Measurements from ENCODE around the gene TPM2. TPM values are rescaled to one million over a fixed set of nuclear protein-coding genes. Genes with fewer than 3 reads are reported as not detected.

TPM2 gene
- total RNA-seq, 1 donor from 2014 or later, result 221 TPM

DNA sequence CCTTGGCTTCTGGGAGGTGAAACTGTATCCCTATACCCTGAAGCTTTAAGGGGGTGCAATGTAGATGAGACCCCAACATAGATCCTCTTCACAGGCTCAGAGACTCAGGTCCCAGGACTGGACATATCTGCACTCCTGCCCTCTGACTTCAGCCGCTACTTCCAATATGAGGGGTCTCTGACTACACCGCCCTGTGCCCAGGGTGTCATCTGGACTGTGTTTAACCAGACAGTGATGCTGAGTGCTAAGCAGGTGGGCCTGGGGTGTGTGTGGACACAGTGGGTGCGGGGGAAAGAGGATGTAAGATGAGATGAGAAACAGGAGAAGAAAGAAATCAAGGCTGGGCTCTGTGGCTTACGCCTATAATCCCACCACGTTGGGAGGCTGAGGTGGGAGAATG is 10.6 kb downstream of the TPM2 start:
- DNase-seq (ENCODE audit: low read depth, low spot score), result no peak

DNA sequence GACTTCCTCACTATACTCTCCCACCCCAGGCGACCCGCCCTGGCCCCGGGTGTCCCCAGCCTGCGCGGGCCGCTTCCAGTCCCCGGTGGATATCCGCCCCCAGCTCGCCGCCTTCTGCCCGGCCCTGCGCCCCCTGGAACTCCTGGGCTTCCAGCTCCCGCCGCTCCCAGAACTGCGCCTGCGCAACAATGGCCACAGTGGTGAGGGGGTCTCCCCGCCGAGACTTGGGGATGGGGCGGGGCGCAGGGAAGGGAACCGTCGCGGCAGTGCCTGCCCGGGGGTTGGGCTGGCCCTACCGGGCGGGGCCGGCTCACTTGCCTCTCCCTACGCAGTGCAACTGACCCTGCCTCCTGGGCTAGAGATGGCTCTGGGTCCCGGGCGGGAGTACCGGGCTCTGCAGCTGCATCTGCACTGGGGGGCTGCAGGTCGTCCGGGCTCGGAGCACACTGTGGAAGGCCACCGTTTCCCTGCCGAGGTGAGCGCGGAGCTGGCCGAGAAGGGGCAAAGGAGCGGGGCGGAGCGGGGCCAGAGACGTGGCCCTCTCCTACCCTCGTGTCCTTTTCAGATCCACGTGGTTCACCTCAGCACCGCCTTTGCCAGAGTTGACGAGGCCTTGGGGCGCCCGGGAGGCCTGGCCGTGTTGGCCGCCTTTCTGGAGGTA is 13.9 kb downstream of the TPM2 start:
- DNase-seq (ENCODE audit: low read depth, low spot score), result no peak

GRCh38 chr9:35675204-35675603 is 14.5 kb downstream of the TPM2 start:
- DNase-seq (ENCODE audit: low read depth, low spot score), result no peak

GRCh38 chr9:35674025-35674361 is 15.7 kb downstream of the TPM2 start:
- no peak for DNase-seq (ENCODE audit: low read depth, low spot score)

GRCh38 chr9:35673132-35674024 is 16.3 kb downstream of the TPM2 start, which contains the start of gene CA9:
CA9 (plus strand) TSS chr9:35673928; CDS start chr9:35673960, 32 bp downstream.
- DNase-seq (ENCODE audit: low read depth, low spot score), result no peak

GRCh38 chr9:35669331-35670145 is 20.2 kb downstream of the TPM2 start:
- no peak for DNase-seq (ENCODE audit: low read depth, low spot score)

DNA sequence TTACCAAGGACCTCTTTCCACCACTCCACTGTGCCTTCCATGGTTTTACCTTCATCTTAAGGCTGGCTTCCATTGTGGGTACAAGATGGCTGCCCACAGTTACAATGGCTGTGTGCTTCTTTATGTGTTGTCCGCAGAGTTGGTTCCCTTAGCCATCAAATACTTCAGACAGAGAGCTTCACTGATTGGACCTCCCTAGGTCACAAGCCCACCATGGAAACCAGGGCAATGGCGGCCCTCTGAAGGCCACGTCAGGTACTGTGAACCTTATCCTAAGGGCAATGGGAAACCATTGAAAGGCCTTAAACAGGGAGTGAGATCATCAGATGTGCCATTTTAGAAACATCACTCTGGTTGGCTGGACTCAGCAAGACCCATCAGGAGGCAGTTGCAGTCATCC is 21.8 kb downstream of the TPM2 start:
- DNase-seq (ENCODE audit: low read depth, low spot score), result no peak

- no peak for DNase-seq (ENCODE audit: low read depth, low spot score)
Observed at GRCh38 chr9:35666549-35666948, 23.2 kb downstream of the TPM2 start.

DNA sequence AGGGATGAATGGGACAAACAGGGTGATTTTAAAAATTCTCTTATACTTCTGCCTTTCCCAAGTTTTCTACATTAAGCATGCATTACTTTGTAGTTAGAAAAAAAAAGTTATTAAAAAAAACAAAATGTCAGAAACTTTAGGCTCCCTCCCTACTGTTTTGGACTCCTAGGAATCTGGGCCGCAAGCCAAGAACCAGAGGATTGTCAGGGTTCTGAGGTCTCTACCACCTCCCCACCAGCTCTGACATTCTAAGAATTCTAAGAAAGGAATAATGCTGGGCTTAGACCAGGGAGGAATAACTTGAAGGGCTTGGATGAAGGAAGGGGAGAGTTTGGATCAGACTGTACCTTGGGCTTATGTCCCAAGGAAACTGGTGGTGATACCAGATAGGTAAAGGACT is 23.7 kb downstream of the TPM2 start:
- DNase-seq (ENCODE audit: low read depth, low spot score), result no peak

DNA sequence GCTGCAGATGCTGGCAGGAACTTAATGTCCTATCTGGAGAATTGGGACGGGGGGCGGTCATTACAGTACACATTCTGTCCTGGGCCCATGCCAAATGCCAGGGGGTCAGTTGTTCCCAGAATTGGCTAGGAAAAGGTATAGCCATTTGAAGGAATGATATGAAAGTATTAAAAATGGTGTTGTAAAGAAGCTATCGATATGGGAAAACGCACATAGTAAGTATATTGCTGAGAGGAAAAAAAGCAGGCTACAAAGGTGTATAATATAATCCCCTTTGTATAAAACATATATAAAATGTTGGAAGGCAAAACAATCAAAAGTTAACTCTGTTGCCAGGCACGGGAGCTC is 24.3 kb downstream of the TPM2 start:
- no peak for DNase-seq (ENCODE audit: low read depth, low spot score)

- no peak for DNase-seq (ENCODE audit: low read depth, low spot score)
Observed at GRCh38 chr9:35664531-35665470, 24.9 kb downstream of the TPM2 start, which contains the start of gene ARHGEF39. ARHGEF39 (minus strand) TSS chr9:35665195; CDS start chr9:35665169, 26 bp downstream.

DNA sequence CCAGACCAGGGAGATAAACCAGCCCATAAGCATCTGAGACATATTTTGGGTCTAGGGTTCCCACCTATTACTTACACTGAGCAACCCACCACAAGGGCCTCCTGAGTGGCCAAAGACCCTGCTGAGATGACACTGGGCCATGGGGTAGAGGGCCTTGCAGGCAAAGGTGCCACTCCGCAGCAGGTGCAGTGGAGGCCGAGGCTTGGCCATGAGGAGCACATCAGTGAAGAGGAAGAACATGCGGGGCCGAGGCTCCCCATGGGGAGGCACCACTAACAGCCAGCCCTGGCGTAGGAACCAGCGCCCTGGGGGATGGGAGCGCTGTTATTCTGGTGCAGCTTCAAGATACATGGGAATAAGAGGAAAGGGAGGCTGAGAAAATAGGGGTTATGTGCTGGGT is 27.3 kb downstream of the TPM2 start:
- no peak for DNase-seq (ENCODE audit: low read depth, low spot score)

- DNase-seq (ENCODE audit: low read depth, low spot score), result no peak
Observed at GRCh38 chr9:35661756-35662350, 27.9 kb downstream of the TPM2 start.

DNA sequence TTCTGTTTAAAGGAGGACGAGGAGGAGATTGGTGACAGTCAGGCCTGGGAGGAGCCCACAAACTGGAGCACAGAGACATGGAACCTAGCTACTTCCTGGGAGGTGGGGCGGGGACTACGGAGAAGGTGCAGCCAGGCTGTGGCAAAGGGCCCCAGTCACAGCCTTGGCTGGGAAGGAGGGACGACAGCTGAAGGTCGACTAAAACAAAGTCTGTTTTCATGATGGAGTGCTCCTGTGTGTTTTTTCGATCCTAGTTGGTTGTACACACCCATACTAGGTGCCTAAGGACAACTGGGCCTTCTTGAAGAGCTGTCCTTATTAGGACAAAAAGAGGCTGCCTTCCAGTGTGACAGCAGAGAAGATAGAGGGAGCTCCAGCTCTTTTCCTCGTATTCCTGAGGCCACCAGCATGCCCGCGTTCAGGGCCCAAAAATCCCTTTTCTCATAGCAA is 28.7 kb downstream of the TPM2 start:
- no peak for DNase-seq (ENCODE audit: low read depth, low spot score)

DNA sequence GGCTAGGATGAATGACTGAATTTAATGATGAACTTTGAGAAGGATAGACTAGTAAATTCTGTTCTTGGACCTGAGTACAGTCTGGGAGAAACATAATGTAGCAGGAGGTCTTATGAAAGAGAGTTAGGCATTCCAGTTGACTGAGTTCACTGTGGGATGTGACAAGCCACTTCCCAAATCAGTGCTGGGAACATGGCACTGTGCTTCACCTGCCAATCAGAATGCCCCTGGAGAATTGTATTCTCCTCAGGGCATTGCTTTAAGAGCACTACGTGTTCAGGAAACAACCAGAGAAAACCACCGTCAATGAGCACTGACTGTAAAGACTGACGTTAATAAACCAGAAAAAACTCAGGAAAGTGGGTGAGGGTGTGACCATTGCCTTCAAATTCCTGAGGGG is 30.4 kb downstream of the TPM2 start:
- DNase-seq (ENCODE audit: low read depth, low spot score), result no peak

DNA sequence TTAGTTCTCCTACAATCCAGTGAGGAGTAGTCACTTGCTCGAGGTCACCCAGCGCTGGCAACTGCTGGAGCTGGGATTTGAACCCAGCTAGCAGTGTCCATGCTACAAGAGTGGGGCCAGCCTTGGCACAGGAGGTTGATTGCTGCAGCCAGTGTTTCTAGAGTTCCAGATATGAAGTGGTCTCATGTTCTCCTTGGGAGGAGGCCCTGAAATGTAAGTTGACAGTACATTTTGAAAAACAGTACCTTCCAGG is 30.8 kb downstream of the TPM2 start:
- DNase-seq (ENCODE audit: low read depth, low spot score), result no peak

DNA sequence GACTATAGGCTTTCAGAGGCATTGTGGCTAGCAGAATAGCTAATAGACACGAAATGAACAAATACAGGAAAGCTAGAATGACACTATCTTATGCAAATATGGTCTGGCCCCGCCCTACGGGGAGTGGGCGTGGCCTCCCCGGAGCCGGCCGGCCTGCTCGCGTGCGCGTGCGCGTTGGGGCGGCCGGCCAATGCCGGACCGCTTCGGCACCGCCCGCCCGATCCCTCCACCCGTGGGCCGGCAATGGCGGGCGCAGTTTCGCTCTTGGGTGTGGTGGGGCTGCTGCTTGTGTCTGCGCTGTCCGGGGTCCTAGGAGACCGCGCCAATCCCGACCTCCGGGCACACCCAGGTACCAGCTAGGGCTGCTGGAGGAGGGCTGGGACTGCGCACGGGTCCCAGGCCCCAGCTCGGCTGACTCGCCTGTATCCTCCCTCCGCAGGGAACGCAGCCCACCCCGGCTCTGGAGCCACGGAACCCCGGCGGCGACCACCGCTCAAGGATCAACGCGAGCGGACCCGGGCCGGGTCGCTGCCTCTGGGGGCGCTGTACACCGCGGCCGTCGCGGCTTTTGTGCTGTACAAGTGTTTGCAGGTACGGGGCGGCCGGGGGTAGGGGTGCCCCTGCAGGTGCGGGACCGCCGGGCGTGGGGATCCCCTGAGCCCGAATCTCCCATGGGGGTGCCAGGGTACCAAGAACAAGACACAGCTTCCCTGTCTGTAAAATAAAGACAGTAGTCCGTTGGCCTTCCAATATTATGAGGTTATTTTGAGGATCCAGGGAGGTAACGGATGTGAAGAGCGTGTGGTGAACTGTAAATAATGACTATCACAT is 31.4 kb downstream of the TPM2 start, which contains the start of gene CCDC107:
Gene CCDC107 (plus strand): TSS at position 156 of the 831 bp plus-strand sequence. CDS start 88 bp downstream, at position 244.
- DNase-seq (ENCODE audit: low read depth, low spot score), result no peak

DNA sequence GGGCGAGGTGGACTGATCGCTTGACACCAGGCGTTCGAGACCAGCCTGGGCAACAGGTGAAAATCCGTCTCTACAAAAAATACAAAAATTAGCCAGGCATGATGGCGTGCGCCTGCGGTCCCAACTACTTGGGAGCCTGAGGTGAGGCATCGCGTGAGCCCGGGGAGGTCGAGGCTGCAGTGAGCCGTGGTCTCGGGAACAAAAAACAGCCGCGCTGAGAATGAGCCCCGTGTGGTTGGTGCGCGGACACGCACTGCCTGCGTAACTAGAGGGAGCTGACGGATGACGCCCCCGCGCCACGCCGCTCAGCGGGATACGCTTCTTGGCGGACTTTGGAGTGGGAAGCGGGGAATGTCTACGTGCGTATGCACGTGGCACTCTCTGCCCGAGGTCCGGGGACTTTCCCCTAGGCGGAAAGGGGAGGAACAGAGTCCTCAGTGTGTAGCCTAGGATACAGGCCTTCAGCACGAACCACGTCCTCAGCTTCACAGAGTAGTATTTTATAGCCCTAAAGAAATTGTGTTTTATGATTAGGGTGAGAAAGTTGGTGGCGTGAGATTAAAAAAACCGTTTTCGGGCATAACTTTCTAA is 32.1 kb downstream of the TPM2 start, which contains the start of gene RMRP:
Gene RMRP (minus strand): TSS at position 474 of the 591 bp plus-strand sequence.
- DNase-seq (ENCODE audit: low read depth, low spot score), result peak; percentile 98

Measured in pulmonary artery endothelial cell (primary cell).